HUES6 (cell line): ENCODE data around the gene AMH.
"Not testable (repeated sequence)": the region's sequence is repeated elsewhere in the genome, so short reads cannot be mapped to it uniquely, and the experiment has no call there.

ENCODE experiments used
- H3K27ac ChIP-seq: 2 replicates; pipeline ENCODE4 v1.7.0; 2013; ENCODE audit warnings: low read depth, mild to moderate bottlenecking, low read length, inconsistent platforms
- H3K27me3 ChIP-seq: 2 replicates; pipeline ENCODE4 v1.6.1; 2013; ENCODE audit warnings: low read length; ENCODE audit not compliant: control insufficient read depth, insufficient read depth
- H3K36me3 ChIP-seq: 2 replicates; pipeline ENCODE4 v1.6.1; 2013; ENCODE audit warnings: low read length; ENCODE audit not compliant: control insufficient read depth, insufficient read depth
- H3K4me1 ChIP-seq: 2 replicates; pipeline ENCODE4 v1.6.1; 2013; ENCODE audit warnings: low read length; ENCODE audit not compliant: control insufficient read depth, insufficient read depth
- H3K4me3 ChIP-seq: 2 replicates; pipeline ENCODE4 v1.5.1; 2013; ENCODE audit warnings: low read depth, low read length
- H3K9ac ChIP-seq: one replicate; pipeline ENCODE4 v1.6.1; 2013; ENCODE audit warnings: mild to moderate bottlenecking, low read length
- H3K9me3 ChIP-seq: 2 replicates; pipeline ENCODE4 v1.6.1; 2013; ENCODE audit warnings: low read depth, low read length; ENCODE audit not compliant: control insufficient read depth, insufficient read depth

Gene AMH

DNA sequence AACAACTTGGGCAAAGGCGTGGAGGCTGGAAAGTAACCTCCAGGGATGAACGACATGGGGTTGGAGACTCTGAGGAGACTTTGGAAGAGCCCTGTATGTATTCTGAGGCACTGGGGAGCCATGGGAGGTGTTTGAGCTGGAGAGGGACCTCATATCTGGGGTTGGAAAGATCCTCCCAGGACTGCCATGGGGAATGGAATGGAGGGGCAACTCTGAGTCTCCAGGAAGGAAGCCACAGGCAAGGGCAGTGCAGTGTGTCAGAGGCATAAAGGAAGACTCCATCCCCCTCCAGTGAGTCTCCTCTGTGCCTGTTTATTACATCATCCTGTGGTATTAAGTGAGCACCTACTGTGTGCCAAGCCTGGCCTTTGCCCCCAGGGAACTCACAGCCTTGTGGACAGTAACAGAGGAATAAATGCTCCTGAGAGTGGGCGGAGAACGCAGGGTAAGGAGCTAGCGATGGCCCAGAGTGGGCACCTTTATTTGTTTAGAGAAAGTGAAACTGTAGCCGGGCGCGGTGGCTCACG lies 25.1 kb downstream of the AMH start:
- H3K27ac ChIP-seq: no peak overlapping the region
- peaks cover 18% of the 10 kb centered on the region for H3K4me1 ChIP-seq
- no peaks in the 10 kb centered on the region for H3K9me3 ChIP-seq
- H3K9ac ChIP-seq: no peak overlapping the region
- H3K36me3 ChIP-seq: peaks cover 21% of the 10 kb centered on the region
- H3K4me3 ChIP-seq: peak overlapping the region; percentile 16; the same call in 1 of the 2 replicates
- no peaks in the 10 kb centered on the region for H3K27me3 ChIP-seq

DNA sequence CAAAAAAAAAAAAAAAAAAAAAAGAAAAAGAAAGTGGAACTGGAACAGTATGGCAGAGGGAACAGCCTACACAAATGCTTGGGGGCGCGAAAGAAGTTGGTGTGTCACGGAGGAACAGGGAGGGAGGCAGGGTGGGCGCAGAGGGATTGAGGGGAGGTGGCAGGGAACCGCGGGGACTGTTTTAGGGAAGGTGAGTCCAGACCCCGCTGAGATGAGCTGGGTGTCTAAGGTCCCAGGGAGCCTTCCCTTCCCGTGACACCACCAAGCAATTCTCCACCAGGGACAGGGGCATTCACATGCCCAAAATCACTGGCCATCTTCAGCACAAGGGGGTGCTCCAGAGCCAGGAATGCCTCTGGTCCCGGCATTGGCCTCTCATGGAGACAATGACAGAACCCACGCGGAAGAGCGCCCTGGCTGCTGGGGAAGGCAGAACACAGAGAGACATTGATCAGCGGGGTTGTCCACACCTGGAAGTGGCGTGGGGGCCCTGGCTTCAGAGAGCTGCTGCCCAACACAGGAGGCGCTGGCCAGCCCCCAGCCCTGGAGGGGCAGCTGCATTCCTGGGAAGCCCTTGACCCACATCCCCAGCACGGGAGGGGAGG lies 25.9 kb downstream of the AMH start:
- H3K36me3 ChIP-seq: peaks cover 21% of the 10 kb centered on the region
- H3K4me3 ChIP-seq: no peak overlapping the region
- H3K27me3 ChIP-seq: no peaks in the 10 kb centered on the region
- no peak overlapping the region for H3K27ac ChIP-seq
- no peaks in the 10 kb centered on the region for H3K9me3 ChIP-seq
- no peak overlapping the region for H3K9ac ChIP-seq
- peaks cover 18% of the 10 kb centered on the region for H3K4me1 ChIP-seq

DNA sequence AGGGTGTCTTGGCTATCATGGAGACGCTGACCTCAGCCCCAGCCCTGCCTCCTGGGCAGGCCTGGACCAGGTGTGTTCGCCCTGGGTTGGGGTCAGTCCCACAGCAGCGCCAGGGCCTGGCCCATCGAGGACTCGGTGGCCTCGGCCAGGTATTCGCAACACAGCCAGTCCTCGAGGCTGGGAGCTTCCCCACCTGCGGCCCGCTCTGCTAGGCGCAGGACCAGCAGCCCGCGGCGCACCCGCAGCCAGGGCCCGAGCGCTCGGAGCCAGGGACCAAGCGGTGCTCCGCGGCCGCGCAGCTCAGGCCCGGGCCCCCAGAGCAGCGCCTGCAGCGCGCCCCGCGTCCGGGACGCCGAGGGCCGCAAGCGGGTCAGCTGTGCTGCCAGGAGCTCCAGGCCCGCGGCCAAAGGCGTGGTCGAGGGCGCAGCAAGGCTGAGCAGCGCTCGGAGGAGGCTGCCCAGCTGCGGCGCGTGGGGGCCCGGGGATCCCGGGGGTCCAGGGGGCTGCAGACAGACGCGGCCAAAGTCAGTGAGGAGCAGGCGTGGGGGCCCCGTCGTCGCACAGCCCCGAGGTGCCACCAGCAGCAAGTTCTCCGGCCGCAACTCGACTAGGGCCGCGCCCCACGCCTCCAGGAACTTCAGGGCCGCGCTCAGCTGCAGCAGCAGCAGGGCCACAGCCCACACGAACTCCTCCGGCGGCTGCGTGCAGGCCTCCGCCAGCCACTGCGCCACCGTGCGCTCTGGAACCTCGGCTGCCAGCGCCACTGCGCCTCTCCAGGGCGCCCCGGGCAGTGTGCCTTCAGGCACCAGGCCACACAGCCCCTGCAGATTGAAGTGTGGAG lies 26.7 kb downstream of the AMH start:
- Histone ChIP-seq H3K4me1 (peaks cover 18% of the 10 kb centered on the region), H3K9ac (no peak overlapping the region), H3K27me3 (no peaks in the 10 kb centered on the region), H3K36me3 (peaks cover 21% of the 10 kb centered on the region), H3K9me3 (no peaks in the 10 kb centered on the region), H3K27ac (no peak overlapping the region), H3K4me3 (no peak overlapping the region)

- Histone ChIP-seq H3K4me1 (peaks cover 16% of the 10 kb centered on the region), H3K27ac (no peak overlapping the region), H3K9ac (no peak overlapping the region), H3K4me3 (no peak overlapping the region), H3K27me3 (no peaks in the 10 kb centered on the region), H3K9me3 (no peaks in the 10 kb centered on the region), H3K36me3 (peaks cover 14% of the 10 kb centered on the region)
These were observed 27.4 kb downstream of the AMH start for GRCh38 chr19:2276429-2276986.

GRCh38 chr19:2277138-2277537 lies 28.0 kb downstream of the AMH start:
- no peak overlapping the region for H3K4me3 ChIP-seq
- H3K9ac ChIP-seq: no peak overlapping the region
- H3K4me1 ChIP-seq: peaks cover 11% of the 10 kb centered on the region; the same call in 1 of the 2 replicates
- no peaks in the 10 kb centered on the region for H3K9me3 ChIP-seq
- H3K27ac ChIP-seq: no peak overlapping the region
- peaks cover 9% of the 10 kb centered on the region for H3K36me3 ChIP-seq
- peaks cover 5% of the 10 kb centered on the region for H3K27me3 ChIP-seq

GRCh38 chr19:2278459-2279158 lies 29.5 kb downstream of the AMH start:
- Histone ChIP-seq H3K9me3 (no peaks in the 10 kb centered on the region), H3K27me3 (peaks cover 17% of the 10 kb centered on the region), H3K4me3 (no peak overlapping the region), H3K4me1 (peaks cover 4% of the 10 kb centered on the region; the same call in 1 of the 2 replicates), H3K36me3 (0 out of 2 replicates have a peak, but pooled peaks cover 2% of the 10 kb centered on the region), H3K9ac (no peak overlapping the region), H3K27ac (no peak overlapping the region)

DNA sequence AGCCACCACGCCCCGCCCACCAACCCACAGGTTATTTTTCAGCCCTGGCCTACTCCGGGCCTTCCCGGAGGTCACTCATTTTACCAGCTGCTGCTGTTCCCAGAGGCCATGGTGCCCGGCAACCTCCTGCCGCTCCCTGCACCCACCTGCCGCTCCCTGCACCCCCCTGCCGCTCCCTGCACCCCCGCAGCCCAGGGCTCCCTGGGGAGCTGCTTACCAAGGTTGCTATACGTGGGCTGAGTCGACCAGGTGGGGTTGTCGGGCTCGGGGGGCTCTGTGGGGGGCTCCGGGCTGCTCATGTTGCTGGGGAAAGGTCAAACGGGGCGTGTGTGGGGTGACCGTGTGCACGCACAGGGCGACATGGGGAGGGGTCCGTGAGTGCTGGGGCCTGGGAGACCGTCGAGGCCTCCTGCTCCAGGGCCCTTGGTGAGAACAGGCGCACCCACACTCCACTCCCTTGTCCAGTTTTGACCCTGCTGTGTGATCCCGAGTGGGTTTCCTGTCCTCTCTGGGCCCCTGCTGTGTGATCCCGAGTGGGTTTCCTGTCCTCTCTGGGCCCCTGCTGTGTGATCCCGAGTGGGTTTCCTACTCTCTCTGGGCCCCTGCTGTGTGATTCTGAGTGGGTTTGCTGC lies 31.6 kb downstream of the AMH start:
- Histone ChIP-seq H3K4me3 (no peak overlapping the region), H3K4me1 (no peaks in the 10 kb centered on the region), H3K27me3 (peaks cover 21% of the 10 kb centered on the region), H3K9ac (no peak overlapping the region), H3K36me3 (no peaks in the 10 kb centered on the region), H3K9me3 (no peaks in the 10 kb centered on the region), H3K27ac (no peak overlapping the region)

DNA sequence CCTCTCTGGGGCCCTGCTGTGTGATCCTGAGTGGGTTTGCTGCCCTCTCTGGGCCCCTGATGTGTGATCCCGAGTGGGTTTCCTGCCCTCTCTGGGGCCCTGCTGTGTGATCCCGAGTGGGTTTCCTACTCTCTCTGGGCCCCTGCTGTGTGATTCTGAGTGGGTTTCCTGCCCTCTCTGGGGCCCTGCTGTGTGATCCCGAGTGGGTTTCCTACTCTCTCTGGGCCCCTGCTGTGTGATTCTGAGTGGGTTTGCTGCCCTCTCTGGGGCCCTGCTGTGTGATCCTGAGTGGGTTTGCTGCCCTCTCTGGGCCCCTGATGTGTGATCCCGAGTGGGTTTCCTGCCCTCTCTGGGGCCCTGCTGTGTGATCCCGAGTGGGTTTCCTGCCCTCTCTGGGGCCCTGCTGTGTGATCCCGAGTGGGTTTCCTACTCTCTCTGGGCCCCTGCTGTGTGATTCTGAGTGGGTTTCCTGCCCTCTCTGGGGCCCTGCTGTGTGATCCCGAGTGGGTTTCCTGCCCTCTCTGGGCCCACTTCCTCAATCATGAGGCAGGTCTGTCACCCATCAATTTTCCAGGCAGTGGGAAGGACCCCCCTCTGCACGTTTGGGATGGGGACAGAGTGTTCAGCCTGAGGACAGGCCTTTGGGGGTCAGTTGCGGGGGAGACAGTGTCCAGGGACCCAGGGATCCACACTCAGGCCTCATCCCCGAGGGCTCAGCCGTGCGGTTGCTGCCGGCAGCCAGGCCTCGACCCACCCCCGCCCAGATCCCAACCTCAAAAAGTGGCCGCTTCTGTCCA lies 32.3 kb downstream of the AMH start:
- H3K36me3 ChIP-seq, H3K4me1 ChIP-seq, H3K27ac ChIP-seq, H3K9me3 ChIP-seq, H3K9ac ChIP-seq: not testable (repeated sequence)
- Histone ChIP-seq H3K27me3 (peaks cover 28% of the 10 kb centered on the region), H3K4me3 (peak overlapping the region; percentile 63)

DNA sequence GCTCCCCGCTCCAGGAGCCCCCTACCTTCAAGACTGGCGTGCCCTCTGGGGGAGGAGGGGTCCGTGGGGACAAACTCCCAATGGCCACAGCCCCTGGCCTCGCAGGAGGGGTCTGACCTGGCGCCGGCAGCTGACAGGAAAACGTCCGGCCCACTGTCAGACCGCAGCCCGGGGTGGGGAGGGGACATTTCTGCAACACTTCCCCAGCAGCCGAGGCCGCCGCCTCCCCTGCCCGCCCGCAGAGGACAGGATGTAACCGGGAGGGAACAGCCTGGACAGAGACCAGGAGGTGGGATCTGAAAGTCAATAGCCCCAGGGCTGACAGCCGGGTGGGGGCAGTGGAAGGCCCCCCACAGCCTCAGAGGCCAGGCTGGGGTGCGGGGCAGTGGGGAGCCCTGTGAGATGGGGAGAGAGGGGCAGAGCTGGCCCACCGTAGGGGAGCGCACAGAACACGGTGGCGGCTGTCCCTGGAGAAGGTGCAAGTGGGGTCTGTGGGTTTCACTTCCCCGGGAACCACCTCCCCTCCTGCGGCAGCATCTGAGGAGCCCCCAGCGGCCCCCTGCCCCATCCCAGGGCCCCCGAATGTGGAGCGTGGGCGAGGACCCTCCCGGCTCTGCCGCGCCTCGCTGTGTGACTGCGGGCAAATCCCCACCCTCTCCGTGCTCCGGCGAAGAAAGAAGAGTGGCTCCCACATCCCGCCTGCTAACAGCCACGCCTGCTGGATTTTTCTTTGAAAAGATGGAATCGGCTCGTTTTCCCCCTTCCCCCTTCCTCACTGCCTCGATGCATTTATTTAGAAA lies 33.1 kb downstream of the AMH start, which contains the start of gene PEAK3:
Gene PEAK3, minus strand, starts transcription at position 114 of the 800 bp plus-strand sequence. CDS start 1,244 bp downstream, outside the sequence.
- Histone ChIP-seq H3K4me1 (no peaks in the 10 kb centered on the region), H3K27me3 (peaks cover 35% of the 10 kb centered on the region), H3K4me3 (peak within 1 kb of the TSS; percentile 63), H3K36me3 (no peaks in the 10 kb centered on the region), H3K9ac (no peak within 1 kb of the TSS), H3K27ac (no peak within 1 kb of the TSS), H3K9me3 (no peaks in the 10 kb centered on the region)
